ENCODE measurements around the gene ABLIM3.

The ABLIM3 gene

GRCh38 chr5:149133795-149134777 lies 7.2 kb upstream of the ABLIM3 start:
- no peak for TF ChIP-seq CTCF (IDR thresholded peaks at IDR 0.05)

DNA sequence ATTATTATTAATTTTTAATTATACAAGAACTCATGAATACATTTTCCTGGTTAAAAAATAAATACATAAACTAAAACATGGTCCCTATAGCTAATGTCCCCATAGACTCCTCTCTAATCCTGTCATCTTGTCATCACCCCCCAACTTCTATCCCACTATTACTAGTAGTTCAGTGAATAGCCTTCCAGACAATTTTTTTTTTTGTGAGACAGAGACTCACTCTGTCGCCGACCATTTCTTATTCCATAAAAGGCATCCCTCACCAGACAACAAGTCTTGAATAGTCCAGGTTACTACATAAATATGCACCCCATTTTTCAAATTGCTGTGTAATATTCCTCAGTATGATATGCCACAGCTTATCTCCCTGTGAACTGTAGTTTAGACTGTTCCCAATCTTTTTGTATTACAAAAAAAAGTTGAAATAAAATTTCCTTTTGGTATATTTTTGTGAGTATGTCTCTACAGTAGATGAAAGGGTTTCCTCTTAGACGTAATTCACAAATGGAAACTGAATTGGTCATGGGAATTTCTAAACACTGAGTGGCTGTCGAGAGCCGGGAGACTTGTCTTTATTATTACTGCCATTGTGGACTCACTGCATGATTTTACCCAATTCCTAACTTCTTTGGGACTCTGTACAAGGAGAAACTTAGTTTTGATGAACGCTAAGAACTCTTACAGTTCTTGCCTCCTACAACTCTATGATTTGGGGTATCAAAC lies 6.4 kb upstream of the ABLIM3 start:
- TF ChIP-seq CTCF (IDR thresholded peaks at IDR 0.05): no peak

- TF ChIP-seq CTCF (IDR thresholded peaks at IDR 0.05): no peak
Measured at GRCh38 chr5:149135536-149136201, 5.6 kb upstream of the ABLIM3 start.

DNA sequence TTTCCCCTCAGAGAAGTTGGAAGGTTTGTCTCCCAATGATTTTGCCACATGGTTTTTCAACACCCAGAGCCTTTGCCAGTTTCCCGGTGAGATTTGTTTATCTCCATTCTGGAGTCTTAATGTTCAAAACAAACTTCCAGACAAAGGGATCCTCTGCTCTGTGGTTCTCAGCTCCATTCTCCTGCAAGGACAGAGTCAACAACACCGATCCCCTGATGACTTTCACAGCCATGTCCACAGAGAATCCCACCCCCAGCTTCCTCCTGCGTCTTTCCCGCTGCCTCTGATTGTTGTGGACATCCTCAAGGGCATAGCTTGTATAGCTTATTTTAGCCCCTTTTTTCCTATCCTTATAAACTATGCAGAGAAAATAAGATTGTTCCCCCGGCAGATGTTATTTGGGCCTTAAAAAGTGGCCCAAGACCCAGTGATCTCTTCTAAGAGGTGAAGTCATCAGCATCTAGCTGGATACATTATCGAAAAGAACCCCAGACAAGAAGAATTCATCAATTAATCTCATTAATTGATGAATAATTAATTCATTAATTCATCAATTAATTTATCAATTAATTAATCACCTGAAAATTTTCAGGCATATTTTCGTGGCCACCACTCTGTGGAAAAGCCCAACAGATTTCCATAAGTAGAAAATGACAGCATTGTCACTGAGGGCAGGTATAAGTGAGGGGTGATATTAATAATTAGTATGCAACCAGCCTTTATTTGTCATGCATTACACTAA lies 2.9 kb upstream of the ABLIM3 start:
- TF ChIP-seq CTCF (IDR thresholded peaks at IDR 0.05): no peak

- no peak for TF ChIP-seq CTCF (IDR thresholded peaks at IDR 0.05)
Measured at GRCh38 chr5:149140197-149141002, 893 bp upstream of the ABLIM3 start.

DNA sequence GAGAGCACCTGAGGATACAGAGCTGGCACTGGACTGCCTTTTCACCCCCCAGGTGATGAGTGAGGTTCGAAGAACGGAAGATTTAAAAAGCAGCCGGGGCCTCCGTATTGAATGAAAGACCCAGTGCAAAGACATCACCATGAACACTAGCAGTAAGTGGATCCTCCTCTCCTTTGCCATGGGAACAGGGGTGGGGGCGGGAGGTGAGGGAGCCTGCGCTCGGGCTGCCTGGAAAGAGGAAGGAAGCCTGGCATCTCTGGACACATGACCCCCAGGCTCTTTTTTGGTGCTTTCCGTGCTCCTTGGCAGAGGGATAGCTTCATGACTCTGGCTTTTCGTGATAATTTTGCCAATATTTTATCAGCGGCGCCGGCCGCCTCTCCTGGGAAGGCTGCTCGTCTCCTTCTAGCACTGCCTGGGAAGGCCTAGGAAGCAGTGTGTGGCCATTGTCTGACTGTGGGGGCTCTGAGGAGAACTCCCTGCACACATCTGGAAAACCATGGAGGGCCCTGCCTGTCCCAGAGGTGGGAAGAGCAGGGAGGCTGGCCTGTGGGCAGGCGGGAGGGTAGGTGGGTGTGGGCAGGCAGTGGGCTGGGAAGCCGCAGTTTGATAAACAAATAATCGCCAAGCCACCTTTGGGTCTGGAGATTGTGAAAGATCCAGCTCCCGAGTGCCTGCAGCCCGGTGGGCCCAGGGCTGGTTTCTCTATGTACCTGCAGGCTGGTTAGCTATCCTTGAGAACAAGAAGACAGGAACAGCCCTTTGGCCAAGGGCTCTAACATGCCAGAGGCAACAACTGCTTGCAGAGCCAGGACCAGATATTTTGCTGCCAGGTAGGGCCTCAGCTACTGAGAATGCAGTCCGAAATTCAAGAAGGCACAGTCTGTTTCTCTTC lies 911 bp downstream of the ABLIM3 start:
- no peak for TF ChIP-seq CTCF (IDR thresholded peaks at IDR 0.05)

All from LNCAP (cell line).